Gastroesophageal sphincter (tissue), 4 donors: ENCODE measurements around the gene TIGD4. TPM values are rescaled to one million over a fixed set of nuclear protein-coding genes. Genes with fewer than 3 reads are reported as not detected.

Experiments used
- ATAC-seq: fragments of 150-250 bp; one replicate; pipeline ENCODE4 v1.9.1; 2016; ENCODE audit warnings: mild to moderate bottlenecking, moderate library complexity
- H3K27ac ChIP-seq, 4 donors: fragments of 200-600 bp; sonication (generic) in 3 of 4; 1 replicate in 3 of 4; 2 replicates in 1 of 4; pipeline ENCODE4 v1.5.1; 2016 to 2019
- H3K27me3 ChIP-seq: fragments of 200-600 bp; sonication (generic); one replicate; pipeline ENCODE4 v1.5.1; 2019
- H3K36me3 ChIP-seq, 2 donors: fragments of 200-600 bp; sonication (generic); one replicate each; pipeline ENCODE4 v1.5.1; 2019; ENCODE audit warnings: control low read depth in 1 of 2
- H3K4me1 ChIP-seq, 3 donors: fragments of 200-600 bp; sonication (generic); 1 replicate in 2 of 3; 2 replicates in 1 of 3; pipeline ENCODE4 v1.5.1; 2016 to 2019; ENCODE audit warnings: control low read depth in 2 of 3
- H3K4me3 ChIP-seq, 2 donors: fragments of 200-600 bp; sonication (generic); one replicate each; pipeline ENCODE4 v1.5.1; 2019; ENCODE audit warnings: mild to moderate bottlenecking in 1 of 2, moderate library complexity in 1 of 2
- H3K9me3 ChIP-seq, 3 donors: fragments of 200-600 bp; sonication (generic); one replicate each; pipeline ENCODE4 v1.5.1; 2017 to 2019; ENCODE audit warnings: control low read depth in 2 of 3
- EP300 ChIP-seq: sonication (generic); formaldehyde crosslinking; IDR thresholded peaks from one replicate; pipeline ENCODE4 v1.6.1; 2017; ENCODE audit warnings: antibody characterized with exemption, mild to moderate bottlenecking
- POLR2A ChIP-seq, 2 donors: fragments of 450-650 bp; IDR thresholded peaks; one replicate each; pipeline ENCODE4 v1.6.1; 2017; ENCODE audit warnings: antibody characterized with exemption in 2 of 2, mild to moderate bottlenecking in 2 of 2, moderate library complexity in 1 of 2
- POLR2AphosphoS5 ChIP-seq: sonication (generic); formaldehyde crosslinking; IDR thresholded peaks from one replicate; pipeline ENCODE4 v1.6.1; 2017; ENCODE audit warnings: antibody characterized with exemption
- WGBS, 2 donors: methylation state at CpG; one replicate each; pipeline ENCODE4 v1.1.5; 2018; ENCODE audit warnings: low coverage in 1 of 2; 5-methylcytosine and 5-hydroxymethylcytosine counted together
- total RNA-seq, 4 donors: library from RNA; depleted of rRNA; stranded (reverse); fragments of >200 nt; gene quantifications; one replicate each; pipeline ENCODE4 v1.1.0, GENCODE V29; 2016
- TF ChIP-seq, protein P1 (sequence below), 4 experiments: fragments of 200-600 bp in 2 of 4; fragments of 450-650 bp in 2 of 4; sonication (generic) in 1 of 4; IDR thresholded peaks; one replicate each; pipeline ENCODE4 v1.5.1; 2017 to 2019; ENCODE audit warnings: antibody characterized with exemption in 4 of 4, mild to moderate bottlenecking in 2 of 4, moderate library complexity in 2 of 4

The TIGD4 gene
- total RNA-seq, 4 donors from 2014 or later: 0.22 to 0.94 (median 0.47) TPM

DNA sequence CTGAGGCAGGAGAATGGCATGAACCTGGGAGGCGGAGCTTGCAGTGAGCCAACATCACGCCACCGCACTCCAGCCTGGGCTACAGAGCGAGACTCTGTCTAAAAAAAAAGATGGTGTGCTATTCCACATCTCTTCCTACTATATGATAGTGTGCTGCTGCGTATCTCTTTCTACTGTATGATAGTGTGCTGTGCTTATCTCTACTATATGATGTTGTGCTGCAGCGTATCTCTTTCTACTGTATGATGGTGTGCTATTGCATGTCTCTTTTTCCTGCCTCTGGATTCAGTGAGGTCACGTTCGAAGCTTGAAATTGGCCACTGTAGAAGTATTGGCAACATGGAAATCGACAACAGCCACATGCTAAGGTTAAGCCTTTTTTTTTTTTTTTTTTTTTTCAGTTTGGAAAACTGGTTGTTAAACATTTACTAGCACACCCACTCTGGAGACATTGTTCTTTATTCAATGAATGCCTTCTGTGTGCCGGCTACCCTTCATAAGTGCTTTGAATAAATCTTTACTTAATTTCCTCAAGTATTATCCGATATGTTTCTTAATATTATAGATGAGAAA is 31.3 kb upstream of the TIGD4 start:
- no peak overlapping the region for H3K4me3 ChIP-seq
- no peak for ATAC-seq
- H3K27me3 ChIP-seq: no peaks in the 10 kb centered on the region
- peaks cover 0 to 11% (median 2%) of the 10 kb centered on the region in 3 donors for H3K4me1 ChIP-seq
- H3K36me3 ChIP-seq: peaks cover 0 to 11% of the 10 kb centered on the region in 2 donors
- no peak overlapping the region for H3K27ac ChIP-seq
- H3K9me3 ChIP-seq: peaks cover 0 to 7% (median 0%) of the 10 kb centered on the region in 3 donors
- WGBS, 2 donors: 76 to 78% methylated on average over 10 to 11 of the region's 11 CpGs
- TF ChIP-seq POLR2A (IDR thresholded peaks at IDR 0.05) (no peak), EP300 (no peak), POLR2AphosphoS5 (no peak)
- TF ChIP-seq, protein P1, sequence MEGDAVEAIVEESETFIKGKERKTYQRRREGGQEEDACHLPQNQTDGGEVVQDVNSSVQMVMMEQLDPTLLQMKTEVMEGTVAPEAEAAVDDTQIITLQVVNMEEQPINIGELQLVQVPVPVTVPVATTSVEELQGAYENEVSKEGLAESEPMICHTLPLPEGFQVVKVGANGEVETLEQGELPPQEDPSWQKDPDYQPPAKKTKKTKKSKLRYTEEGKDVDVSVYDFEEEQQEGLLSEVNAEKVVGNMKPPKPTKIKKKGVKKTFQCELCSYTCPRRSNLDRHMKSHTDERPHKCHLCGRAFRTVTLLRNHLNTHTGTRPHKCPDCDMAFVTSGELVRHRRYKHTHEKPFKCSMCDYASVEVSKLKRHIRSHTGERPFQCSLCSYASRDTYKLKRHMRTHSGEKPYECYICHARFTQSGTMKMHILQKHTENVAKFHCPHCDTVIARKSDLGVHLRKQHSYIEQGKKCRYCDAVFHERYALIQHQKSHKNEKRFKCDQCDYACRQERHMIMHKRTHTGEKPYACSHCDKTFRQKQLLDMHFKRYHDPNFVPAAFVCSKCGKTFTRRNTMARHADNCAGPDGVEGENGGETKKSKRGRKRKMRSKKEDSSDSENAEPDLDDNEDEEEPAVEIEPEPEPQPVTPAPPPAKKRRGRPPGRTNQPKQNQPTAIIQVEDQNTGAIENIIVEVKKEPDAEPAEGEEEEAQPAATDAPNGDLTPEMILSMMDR (IDR thresholded peaks at IDR 0.05): no peak

DNA sequence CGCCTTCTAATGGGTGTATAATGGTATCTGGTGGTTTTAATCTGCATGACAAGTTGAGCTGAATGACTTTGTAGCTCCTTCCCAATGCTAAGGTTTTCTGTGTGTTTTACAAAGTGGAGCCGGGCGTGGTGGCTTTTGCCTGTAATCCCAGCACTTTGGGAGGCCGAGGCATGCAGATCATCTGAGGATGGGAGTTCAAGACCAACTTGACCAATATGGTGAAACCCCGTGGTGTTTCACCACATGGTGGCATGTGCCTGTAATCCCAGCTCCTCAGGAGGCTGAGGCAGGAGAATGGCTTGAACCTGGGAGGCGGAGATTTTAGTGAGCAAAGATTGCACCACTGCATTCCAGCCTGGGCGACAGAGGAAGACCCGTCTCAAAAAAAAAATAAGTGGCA is 29.1 kb upstream of the TIGD4 start:
- 88 to 100% methylated on average over 1 to 5 of the region's 8 CpGs for WGBS, 2 donors
- Histone ChIP-seq H3K36me3 (peaks cover 0 to under 1% of the 10 kb centered on the region in 2 donors), H3K4me1 (peaks cover 0 to 21% (median 3%) of the 10 kb centered on the region in 3 donors), H3K4me3 (no peak overlapping the region), H3K27ac (no peak overlapping the region), H3K27me3 (no peaks in the 10 kb centered on the region), H3K9me3 (peaks cover 0 to 1% (median 0%) of the 10 kb centered on the region in 3 donors)
- TF ChIP-seq POLR2A (IDR thresholded peaks at IDR 0.05) (no peak), EP300 (no peak), POLR2AphosphoS5 (no peak)
- TF ChIP-seq, protein P1 (IDR thresholded peaks at IDR 0.05): no peak
- ATAC-seq: no peak

DNA sequence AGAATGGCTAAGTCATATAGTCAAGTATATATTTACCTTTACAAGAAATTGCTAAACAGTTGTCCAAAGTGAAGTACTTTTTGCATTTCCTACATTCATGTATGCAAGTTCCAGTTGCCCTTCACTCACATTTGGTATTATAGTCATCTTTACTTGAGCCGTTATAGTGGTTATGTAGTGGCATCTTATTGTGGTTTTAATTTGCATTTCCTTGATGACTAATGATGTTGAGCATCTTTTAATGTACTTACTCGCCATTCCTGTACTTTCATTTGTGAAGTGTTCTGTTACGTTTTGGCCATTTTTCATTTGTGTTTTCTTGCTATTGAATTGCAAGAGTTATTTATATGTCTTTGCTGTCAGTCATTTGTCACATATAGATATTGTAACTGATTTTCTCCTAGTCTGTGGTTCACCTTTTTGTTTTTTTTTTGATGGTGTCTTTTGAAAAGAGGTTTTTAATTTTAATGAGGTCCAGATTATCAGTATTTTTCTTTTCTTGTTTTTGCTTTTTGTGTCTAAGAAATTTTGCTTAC is 27.8 kb upstream of the TIGD4 start:
- TF ChIP-seq, protein P1 (IDR thresholded peaks at IDR 0.05): no peak
- no peak for TF ChIP-seq POLR2AphosphoS5
- TF ChIP-seq EP300: no peak
- Histone ChIP-seq H3K4me1 (peaks cover 0 to 31% (median 3%) of the 10 kb centered on the region in 3 donors), H3K27me3 (no peaks in the 10 kb centered on the region), H3K27ac (no peak overlapping the region), H3K9me3 (no peaks in the 10 kb centered on the region), H3K36me3 (no peaks in the 10 kb centered on the region), H3K4me3 (no peak overlapping the region)
- no peak for ATAC-seq
- 77 to 83% methylated on average over 2 to 3 of the region's 3 CpGs for WGBS, 2 donors

DNA sequence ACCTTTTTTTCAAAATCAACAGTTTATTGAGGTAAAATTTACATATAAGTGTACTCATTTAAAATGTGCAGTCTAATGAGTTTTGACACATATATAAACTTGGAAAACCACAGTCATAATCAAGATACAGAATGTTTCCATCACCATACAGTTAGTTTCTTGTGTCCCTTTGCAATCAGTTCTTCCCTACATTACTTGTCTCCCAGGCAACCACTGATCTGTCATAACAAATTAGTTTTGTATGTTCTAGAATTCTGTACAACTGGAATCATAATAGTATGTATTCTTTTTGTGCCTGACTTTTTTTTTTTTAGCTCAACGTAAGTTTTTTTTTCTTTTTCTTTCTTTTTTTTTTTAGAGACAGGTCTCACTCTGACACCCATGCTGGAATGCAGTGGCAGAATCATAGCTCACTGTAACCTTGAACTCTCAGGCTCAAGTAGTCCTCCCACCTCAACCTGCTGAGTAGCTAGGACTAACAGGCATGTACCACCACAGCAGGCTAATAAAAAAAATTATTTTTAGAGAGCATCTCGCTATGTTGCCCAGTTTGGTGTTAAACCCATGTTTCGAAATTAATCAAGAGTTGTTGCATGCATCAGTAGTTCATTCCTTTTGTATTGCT is 27.1 kb upstream of the TIGD4 start:
- no peaks in the 10 kb centered on the region for H3K9me3 ChIP-seq
- no peak overlapping the region for H3K4me3 ChIP-seq
- no peaks in the 10 kb centered on the region for H3K36me3 ChIP-seq
- TF ChIP-seq EP300 (no peak), POLR2AphosphoS5 (no peak), POLR2A (IDR thresholded peaks at IDR 0.05) (no peak)
- TF ChIP-seq, protein P1 (IDR thresholded peaks at IDR 0.05): no peak
- 57 to 71% methylated on average over 3 of the region's 3 CpGs for WGBS, 2 donors
- no peak overlapping the region for H3K27ac ChIP-seq
- H3K4me1 ChIP-seq: peaks cover 0 to 33% (median 3%) of the 10 kb centered on the region in 3 donors
- no peaks in the 10 kb centered on the region for H3K27me3 ChIP-seq
- no peak for ATAC-seq

DNA sequence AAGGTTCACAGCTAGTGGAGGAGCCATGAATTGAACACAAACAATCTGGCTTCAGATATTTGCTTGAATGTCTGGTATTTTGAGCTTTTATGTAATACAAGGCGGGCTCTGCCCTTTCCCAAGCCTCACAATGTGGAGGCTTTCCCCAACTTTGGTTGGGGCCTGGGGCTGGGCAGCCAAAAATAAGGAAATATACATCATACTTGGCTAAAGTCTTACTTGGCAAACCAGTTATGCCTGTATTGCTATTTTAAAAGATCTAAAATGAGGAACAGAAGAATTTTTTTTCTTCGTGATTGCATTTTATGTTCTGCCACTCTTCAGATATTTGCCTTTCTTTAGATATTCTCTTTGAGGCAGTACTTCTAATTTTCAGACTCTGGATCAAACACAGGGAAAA is 26.3 kb upstream of the TIGD4 start:
- Histone ChIP-seq H3K27me3 (no peaks in the 10 kb centered on the region), H3K36me3 (no peaks in the 10 kb centered on the region), H3K27ac (peak overlapping the region in 1 of 4 donors; percentile 5), H3K4me1 (peaks cover 0 to 37% (median 3%) of the 10 kb centered on the region in 3 donors), H3K4me3 (no peak overlapping the region), H3K9me3 (no peaks in the 10 kb centered on the region)
- WGBS, 2 donors: 57 to 77% methylated on average over 2 of the region's 2 CpGs
- TF ChIP-seq POLR2A (IDR thresholded peaks at IDR 0.05): no peak
- TF ChIP-seq POLR2AphosphoS5: no peak
- TF ChIP-seq, protein P1 (IDR thresholded peaks at IDR 0.05): no peak
- no peak for TF ChIP-seq EP300
- ATAC-seq: no peak
